KOPT-K1 (cell line): ENCODE results near the gene MAP2K3.
"Not testable (repeated sequence)": the region's sequence is repeated elsewhere in the genome, so short reads cannot be mapped to it uniquely, and the experiment has no call there.

Experiments used
- H3K27ac ChIP-seq: fragments of 200-600 bp; sonication (generic); 2 replicates; pipeline ENCODE4 v1.5.1; 2016; ENCODE audit warnings: antibody characterized with exemption, mild to moderate bottlenecking, low read depth, low read length; ENCODE audit not compliant: poor library complexity, severe bottlenecking
- H3K36me3 ChIP-seq: fragments of 200-600 bp; sonication (generic); 2 replicates; pipeline ENCODE4 v1.5.1; 2017; ENCODE audit warnings: antibody characterized with exemption, mild to moderate bottlenecking, low read length, moderate library complexity; ENCODE audit not compliant: insufficient read depth
- H3K9me3 ChIP-seq: fragments of 200-600 bp; sonication (generic); 2 replicates; pipeline ENCODE4 v1.5.1; 2017; ENCODE audit warnings: antibody characterized with exemption, low read length, mild to moderate bottlenecking; ENCODE audit not compliant: insufficient read depth, poor library complexity, severe bottlenecking

Gene MAP2K3

DNA sequence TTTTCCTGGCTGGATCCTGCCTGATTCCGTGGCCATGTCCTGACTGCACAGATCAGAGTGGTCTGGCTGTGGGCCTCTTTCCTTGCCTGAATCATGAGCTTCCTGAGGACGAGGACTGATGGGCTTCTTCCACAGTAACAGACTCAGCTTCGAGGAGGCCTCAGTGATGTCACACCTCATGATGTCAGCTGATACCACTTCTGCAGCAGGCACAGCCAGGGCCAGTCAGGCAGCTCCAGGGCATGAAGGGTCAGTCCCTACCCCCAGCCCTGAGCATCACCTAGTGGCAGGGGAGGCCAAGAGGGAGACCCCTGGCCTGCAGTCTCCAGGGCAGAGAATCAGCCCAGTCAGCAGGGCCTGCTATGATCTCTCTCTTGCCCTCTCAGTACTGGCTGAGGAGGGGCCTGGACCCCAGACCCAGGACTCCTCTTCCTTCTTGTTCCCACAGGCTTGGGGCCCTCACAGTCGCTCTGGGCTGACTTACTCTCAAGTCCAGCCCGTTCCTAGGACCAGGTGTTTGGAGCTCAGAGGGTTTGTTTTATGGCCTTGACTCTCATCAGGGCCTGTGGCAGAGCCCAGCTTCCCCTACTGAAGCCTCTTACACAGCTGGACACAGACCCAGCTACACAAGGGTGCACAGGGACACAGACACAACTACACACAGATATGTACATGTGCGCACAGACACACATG, 65.0 kb downstream of the MAP2K3 start:
- H3K27ac ChIP-seq = not testable (repeated sequence)

DNA sequence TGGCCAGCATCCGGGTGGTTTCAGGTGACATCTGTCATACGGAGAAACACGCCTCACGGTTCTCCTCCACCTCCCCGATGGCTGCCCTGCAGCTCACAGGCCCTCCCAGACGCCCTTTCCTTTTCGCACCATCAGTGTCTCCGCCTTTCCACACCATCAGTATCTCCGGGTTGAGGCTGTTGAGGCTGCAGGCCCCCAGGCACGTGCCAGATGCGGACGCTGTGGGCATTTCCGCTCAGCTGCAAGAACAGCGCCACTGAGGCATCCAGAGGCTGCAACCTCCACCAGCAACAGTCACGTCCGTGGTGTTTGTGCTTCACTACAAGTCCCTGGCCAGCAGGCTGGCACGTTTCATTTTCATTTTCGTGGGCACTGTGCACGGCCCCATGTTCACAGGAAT, 66.0 kb downstream of the MAP2K3 start:
- H3K36me3 ChIP-seq, H3K27ac ChIP-seq, H3K9me3 ChIP-seq: not testable (repeated sequence)

More for the DNA sequence above, 65.0 kb downstream of the MAP2K3 start:
- H3K9me3 ChIP-seq, H3K36me3 ChIP-seq: not testable (repeated sequence)

DNA sequence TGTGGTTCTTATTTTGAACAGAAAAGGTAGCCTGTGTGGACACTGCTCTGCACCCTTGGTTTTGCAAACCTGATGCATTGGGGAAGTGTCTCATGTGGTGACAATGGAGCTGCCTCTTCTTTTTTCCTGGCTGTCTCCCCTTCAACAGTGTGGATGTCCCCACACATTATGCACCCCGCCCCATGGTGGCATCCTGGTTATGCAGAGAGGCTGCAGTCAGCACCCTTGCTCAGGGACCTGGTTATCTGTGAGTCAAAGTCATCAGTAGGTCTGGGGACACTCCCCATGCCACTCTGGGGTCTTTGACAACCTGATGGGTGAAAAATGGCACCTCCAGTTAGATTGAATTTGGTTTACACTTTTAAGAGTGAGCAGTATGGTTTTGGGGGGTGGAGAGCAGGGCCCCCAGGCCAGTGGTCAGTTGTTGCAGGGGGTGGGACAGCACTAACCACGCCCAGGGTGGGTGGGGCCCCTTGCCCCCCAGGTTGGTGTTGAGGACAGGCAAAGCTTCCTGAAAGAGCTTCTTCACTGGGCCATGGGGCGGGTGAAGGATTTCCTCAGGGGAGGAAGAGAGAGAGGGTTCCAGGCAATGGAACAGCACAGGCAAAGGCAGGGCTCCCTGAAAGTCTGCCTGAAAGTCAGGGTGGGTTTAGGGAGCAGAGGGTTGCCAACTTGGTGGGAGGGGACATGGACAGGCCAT, 67.0 kb downstream of the MAP2K3 start:
- Histone ChIP-seq H3K9me3 (no peaks in the 10 kb centered on the region), H3K27ac (no peak overlapping the region)

DNA sequence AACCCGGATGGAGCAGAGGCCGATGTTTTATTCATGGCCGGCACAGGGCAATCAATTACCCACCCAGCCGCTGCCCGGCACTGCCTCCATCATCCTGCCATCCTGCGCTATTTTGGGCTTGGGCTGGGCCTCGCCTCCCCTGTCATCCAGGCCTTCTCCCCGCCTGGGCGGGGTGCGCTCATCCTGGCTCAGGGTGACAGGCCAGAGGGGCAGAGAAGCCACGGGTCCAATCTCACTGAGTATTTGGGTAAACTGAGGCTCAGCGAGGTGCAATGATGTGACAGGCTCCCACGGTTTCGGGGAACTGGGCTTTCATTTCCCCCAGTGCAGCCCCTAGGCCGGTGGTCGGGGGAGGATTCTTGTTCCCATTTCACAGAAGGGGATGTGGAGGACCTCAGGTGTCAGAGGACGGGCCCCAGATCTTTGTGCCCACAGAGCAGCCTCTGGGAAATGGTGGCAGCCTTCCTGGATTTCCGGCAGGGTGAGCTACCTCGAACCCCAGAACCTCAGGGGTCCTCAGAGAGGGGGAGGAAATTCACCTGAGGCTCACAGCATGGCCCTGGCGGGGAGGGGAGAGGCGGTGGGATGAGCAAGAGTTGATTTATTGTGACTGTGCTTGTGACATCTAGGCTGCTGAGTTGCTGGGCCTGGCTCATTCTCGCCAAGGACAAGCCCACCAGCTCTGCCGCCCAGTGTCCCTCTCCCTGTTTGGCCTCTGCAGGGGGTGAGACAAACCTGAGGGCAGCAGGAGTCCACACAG, 67.9 kb downstream of the MAP2K3 start:
- no peaks in the 10 kb centered on the region for H3K9me3 ChIP-seq
- no peak overlapping the region for H3K27ac ChIP-seq
- no peaks in the 10 kb centered on the region for H3K36me3 ChIP-seq

More for the DNA sequence above, 67.0 kb downstream of the MAP2K3 start:
- no peaks in the 10 kb centered on the region for H3K36me3 ChIP-seq

DNA sequence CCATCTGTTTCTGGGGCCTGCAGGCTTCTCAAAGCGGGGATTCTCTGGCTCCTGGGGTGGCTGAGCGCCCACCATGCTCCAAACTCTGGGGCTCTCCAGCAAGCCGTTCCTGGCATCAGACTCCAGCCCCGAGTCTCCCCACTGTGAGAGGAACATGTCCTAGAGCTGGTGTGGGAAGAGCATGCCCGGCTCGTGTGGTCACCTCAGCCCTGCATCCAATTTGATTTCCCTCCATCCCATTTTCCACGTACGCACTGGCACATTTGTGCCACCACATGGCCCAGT, 68.4 kb downstream of the MAP2K3 start:
- H3K36me3 ChIP-seq = no peaks in the 10 kb centered on the region
- no peaks in the 10 kb centered on the region for H3K9me3 ChIP-seq
- H3K27ac ChIP-seq = no peak overlapping the region

DNA sequence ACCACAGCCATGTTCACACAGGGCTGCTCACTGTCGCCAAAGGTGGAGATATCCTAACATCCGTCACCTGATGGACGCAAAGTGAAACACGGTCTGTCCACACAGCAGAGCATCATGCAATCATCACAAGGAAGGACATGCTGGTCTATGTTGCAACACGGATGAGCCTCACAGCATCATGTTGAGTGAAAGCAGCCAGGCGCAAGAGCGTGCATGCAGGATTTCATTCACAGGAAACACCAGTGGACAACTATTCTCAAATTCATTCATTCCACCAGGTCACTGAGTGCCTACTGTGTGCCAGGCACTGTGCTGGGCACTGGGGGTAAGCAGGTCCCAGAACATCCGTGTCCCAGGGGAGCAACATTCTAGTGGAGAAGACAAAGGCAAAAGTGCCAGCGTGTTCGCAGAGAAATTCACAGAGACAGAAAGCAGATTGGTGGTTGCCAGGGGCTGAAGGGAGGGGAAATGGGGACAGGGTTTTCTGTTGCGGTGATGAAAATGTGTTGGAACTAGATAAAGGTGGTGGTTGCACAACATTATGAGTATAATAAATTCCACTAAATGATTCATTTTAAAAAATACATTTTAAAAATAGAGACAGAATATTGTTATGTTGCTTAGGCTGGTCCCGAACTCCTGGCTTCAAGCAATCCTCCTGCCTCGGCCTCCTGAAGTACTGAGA, 69.0 kb downstream of the MAP2K3 start:
- no peaks in the 10 kb centered on the region for H3K36me3 ChIP-seq
- H3K27ac ChIP-seq = no peak overlapping the region

DNA sequence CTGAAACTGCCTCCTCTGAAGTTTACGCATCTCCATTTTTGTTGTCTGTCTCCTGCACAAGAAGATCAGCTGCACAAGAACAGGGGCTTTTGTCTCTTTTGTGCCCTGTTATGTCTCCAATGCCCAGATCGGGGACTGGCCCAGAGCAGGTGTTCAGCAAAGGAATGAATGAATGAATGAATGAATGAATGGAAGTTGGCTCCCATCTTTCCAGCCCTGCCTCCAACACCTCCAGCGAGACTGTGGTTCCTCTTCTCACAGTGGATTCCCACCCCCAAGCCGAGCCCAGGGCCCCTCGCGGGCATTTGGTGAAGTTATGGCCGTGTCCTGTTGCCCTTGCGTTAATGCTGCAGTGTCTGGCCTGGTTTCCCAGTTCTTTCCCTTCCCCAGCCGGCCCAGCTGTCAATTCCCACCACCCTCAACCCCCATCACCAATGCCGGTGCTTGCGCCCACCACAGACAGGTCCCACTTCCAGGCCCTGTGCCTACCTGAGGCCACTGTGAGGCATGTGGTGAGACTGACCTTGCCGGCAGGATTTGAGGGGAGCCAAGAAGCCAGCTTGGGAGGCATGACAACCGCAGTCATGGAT, 70.4 kb downstream of the MAP2K3 start:
- Histone ChIP-seq H3K36me3 (no peaks in the 10 kb centered on the region), H3K27ac (no peak overlapping the region), H3K9me3 (no peaks in the 10 kb centered on the region)

More for the DNA sequence above, 69.0 kb downstream of the MAP2K3 start:
- no peaks in the 10 kb centered on the region for H3K9me3 ChIP-seq

DNA sequence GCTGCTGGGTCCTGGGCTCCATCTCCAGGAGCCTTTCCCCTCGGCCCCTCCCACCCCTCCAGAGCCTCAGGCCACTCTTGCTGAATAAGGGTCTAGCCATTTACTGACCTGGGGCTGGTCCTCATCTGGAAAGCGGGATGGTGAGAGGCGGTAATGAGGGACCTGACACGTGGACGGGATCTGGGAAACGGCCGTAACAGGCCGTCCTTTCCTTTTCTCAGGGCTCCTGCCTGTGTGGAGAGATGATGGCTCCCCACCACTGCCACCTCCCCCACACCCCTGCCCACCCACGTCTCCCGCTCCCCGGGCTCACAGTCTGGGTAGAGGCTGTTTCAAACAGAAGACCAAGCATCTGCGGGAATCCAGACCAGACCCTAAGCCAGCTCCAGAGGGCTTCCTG, 71.1 kb downstream of the MAP2K3 start:
- no peaks in the 10 kb centered on the region for H3K36me3 ChIP-seq
- H3K9me3 ChIP-seq = no peaks in the 10 kb centered on the region
- no peak overlapping the region for H3K27ac ChIP-seq

DNA sequence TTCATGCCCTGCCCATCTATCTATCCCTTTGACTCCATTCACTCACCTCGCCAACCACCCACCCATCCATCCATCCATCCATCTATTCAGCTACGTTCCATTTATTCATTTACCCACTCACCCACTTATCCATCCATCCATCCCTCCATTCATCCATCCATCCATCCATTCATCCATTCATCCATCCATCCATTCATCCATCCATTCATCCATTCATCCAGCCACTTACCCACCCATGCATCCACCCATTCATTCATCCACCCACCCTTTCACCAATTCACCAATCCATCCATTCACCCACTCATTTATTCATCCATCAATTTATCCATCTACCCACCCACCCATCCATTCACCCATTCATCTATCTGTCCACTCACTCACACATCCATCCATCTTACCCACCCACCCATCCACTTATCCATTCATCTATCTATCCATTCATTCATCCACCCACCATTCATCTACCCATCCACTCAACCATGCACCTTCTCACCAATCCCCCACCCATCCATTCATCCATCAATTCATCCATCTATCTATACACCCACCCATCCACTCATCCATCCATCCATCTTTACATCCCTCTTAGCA, 72.1 kb downstream of the MAP2K3 start:
- no peaks in the 10 kb centered on the region for H3K9me3 ChIP-seq
- H3K27ac ChIP-seq = no peak overlapping the region

DNA sequence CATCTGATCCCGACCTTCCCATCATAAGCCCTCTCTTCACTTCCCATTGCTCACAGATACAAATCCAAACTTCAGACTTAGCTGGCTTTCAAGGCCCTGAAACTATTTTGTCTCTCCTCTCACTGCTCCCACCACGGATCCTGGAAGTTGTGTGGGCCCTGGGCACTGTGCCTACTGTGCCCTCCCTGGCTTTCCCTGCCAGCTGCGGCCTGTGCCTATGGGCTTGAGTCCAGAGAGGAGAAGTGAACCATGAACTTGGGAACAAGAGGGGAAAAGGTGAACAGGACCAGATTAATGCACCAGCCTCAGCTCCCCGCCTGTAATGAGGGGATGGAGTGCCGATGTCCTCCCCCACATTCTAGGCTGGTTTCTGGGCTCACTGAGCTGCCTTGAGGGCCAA, 72.8 kb downstream of the MAP2K3 start:
- no peak overlapping the region for H3K27ac ChIP-seq
- H3K9me3 ChIP-seq = no peaks in the 10 kb centered on the region
- H3K36me3 ChIP-seq = no peaks in the 10 kb centered on the region

More for the DNA sequence above, 72.1 kb downstream of the MAP2K3 start:
- no peaks in the 10 kb centered on the region for H3K36me3 ChIP-seq

DNA sequence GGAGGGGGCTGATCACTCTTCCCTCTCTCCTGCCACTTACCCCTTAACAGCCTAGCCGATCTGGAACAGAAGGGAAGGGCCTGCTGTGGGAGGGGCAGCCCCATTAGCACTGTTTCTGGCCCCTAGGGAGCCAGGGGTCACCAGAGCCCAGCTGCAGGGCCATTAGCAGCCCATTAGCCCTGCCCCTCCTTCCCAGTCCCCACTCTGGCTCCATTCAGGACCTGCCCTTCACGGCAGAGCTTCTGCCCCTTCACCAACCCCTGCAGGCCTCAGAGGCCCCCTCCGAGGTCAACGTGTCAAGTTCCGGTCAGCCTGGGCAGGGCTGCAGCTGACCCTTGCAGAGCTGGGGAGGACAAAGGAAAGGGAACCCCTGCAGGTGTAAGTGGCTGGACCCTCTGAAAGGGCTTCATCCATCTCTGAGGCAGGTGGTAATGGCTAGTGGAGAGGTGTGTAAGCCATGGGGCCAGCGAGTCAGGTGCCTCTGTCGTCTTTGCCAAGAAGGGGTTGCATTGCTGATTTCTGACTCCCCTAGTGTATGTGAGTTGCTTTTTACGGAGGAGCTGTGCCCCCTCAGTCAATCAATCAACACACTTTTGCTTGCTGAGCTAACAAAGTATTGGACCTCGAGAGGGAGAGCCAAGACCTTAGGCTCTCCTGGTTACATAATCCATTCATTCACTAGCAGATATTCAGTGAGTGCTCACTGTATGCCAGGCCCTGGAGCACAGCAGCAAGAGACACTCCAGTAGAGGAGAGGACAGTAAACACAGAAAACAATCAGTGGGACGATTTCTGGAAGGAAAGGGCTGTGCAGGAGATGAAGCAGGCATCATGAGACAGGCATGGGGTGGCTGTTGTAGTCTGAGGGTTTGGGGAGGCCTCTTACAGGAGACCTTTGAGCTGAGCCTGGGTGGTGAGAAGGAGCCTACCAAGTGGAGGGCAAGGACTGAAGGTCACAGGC, 73.5 kb downstream of the MAP2K3 start:
- Histone ChIP-seq H3K27ac (no peak overlapping the region), H3K9me3 (no peaks in the 10 kb centered on the region), H3K36me3 (no peaks in the 10 kb centered on the region)

DNA sequence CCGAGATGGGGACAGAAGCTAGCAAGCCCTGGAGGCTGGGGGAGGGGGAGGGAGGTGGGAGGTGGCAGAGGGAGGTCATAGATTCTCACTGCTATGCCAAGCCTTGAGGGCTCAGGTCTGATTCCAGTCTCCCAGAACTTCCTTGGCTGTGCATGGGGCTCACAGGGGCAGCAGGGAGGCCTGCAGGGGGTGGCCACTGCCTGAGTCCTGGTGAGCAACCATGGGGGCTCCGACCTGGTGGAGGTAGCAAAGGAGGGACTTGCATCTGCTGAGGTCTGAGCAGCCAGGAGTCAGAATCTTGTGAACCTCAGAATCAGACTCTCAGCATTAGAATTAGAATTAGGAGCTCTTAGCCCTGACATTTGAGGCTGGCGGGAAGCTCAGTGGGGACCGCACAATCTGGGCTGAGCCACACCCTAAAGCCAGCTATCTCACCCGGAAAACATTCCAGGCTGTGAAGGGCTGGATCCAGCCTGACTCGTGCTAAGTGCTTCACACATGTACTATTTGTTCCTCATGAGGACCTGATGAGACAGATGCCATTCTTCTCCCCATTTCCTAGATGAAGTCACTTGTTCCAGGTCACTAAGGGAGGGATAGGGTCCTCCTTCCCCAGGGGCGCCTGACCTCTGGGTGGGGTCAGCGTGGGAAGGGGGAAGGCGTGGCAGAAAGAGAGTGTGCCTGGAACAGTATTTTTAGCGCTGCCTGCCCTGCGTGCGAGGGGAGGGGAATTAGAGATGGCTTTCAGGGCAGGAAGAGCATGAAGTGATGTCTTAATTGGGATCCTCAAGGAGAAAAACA, 74.4 kb downstream of the MAP2K3 start:
- H3K27ac ChIP-seq = no peak overlapping the region
- no peaks in the 10 kb centered on the region for H3K9me3 ChIP-seq

DNA sequence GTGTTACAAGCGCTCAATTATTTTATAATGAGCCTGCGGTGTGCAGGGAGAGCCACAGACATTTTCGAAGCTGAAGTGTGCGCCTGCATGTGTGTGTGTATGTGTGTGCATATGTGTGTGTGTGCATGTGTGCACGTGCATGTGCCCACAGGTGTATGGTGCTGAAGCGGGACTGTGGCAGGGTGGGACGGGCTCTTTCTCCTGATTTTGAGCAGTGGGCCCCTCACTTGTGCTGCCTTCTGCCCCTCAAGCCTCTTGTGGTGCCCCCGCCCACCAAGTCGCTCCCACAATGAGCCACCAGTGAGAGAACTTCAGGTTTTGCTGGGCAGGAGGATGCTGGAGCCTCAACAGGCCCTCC, 75.0 kb downstream of the MAP2K3 start:
- H3K9me3 ChIP-seq = no peaks in the 10 kb centered on the region
- no peak overlapping the region for H3K27ac ChIP-seq
- H3K36me3 ChIP-seq = no peaks in the 10 kb centered on the region

More for the DNA sequence above, 74.4 kb downstream of the MAP2K3 start:
- no peaks in the 10 kb centered on the region for H3K36me3 ChIP-seq
